ENCODE data around the gene PPP1R27.
A peak's percentile ranks its signal among the peaks of the same experiment; 100 is the strongest.

The PPP1R27 gene

DNA sequence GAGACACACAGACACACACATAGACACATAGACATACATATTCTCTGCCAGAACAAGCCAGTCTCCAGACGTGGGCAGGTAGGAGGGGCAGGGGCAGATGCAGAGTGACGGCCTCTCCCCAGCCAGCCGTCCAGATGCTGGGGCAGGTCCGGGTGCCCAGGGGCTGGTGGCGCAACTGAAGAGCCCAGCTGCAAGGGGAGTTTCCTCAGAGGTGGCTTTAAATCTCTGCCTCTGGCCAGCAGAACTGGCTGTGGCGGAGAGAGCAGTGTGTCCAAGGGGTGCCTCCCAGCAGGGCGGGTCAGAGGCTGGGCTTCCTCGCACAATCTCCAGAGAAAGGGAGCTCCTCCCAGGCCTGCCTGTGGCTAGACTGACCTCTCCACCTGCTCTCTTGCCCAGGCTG, 40.3 kb downstream of the PPP1R27 start:
- in situ Hi-C loops (cut with HindIII; ENCODE audit: low pct_unique_long_range_greater_than_20kb, low sequenced_read_pairs) = no loop called here
- peak in 1 of 2 experiments; percentile 68 for DNase-seq (ENCODE audit: low read depth in 1 of 2, low spot score in 1 of 2)

DNA sequence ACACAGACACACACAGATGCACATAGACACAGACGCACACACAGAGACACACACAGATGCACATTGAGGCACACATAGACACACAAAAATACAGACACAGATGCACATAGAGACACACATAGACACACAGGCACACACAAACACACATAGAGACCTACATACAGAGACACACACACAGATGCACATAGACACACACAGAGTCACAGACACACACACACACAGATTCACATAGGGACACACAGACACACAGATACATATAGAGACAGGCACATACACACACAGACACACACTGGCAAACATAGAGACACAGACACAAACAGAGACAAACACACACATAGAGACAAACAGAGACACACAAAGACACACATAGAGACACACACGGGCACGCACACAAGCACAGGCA, 40.8 kb downstream of the PPP1R27 start:
- in situ Hi-C loops (cut with HindIII; ENCODE audit: low pct_unique_long_range_greater_than_20kb, low sequenced_read_pairs) = no loop called here
- TF ChIP-seq JUND (IDR thresholded peaks at IDR 0.05; ENCODE audit: low read depth) = no peak
- DNase-seq (ENCODE audit: low read depth in 1 of 2, low spot score in 1 of 2) = no peak

More for the DNA sequence above, 40.3 kb downstream of the PPP1R27 start:
- TF ChIP-seq JUND (IDR thresholded peaks at IDR 0.05; ENCODE audit: low read depth) = no peak

DNA sequence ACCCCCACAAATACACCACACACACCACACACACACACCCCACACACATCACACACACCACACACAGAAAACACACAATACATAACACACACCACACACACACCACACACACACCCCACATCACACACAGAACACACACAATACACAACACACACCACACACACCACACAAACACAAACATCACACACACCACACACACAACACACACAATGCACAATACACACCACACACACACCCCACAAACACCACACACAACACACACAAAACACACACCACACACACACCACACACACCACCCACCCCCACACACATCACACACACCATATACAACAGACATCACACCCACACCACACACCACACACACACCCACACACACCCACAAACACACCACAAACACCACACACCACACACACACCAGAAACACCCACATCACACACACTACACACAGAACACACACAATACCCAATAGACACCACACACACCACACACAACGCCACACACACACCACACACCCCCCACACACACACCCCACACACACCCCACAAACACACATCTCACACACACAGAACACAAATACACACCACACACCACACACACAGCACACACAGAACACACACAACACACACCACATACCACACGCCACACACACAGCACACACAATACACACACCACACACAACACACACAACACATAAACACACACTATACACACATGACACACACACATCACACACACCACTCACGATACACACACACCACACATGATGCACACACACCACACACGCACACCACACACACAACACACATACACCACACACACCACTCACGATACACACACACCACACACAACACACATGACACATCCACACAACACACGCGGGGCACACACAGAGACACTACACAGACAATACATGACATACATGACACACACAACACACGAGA, 41.9 kb downstream of the PPP1R27 start:
- in situ Hi-C loops (cut with HindIII; ENCODE audit: low pct_unique_long_range_greater_than_20kb, low sequenced_read_pairs) = no loop called here

More for the DNA sequence above, 41.9 kb downstream of the PPP1R27 start:
- no peak for DNase-seq (ENCODE audit: low read depth in 1 of 2, low spot score in 1 of 2)
- no peak for TF ChIP-seq JUND (IDR thresholded peaks at IDR 0.05; ENCODE audit: low read depth)

Measured in T47D (cell line).